Cardiac atrium fibroblast (primary cell): ENCODE measurements around the gene ANKUB1. TPM values are rescaled to one million over a fixed set of nuclear protein-coding genes. Genes with fewer than 3 reads are reported as not detected.

ENCODE experiments used
- total RNA-seq: library from RNA; depleted of rRNA; stranded (reverse); fragments of >200 nt; gene quantifications from 2 replicates; pipeline ENCODE4 v1.2.3, GENCODE V29; 2015

ANKUB1 gene, protein sequence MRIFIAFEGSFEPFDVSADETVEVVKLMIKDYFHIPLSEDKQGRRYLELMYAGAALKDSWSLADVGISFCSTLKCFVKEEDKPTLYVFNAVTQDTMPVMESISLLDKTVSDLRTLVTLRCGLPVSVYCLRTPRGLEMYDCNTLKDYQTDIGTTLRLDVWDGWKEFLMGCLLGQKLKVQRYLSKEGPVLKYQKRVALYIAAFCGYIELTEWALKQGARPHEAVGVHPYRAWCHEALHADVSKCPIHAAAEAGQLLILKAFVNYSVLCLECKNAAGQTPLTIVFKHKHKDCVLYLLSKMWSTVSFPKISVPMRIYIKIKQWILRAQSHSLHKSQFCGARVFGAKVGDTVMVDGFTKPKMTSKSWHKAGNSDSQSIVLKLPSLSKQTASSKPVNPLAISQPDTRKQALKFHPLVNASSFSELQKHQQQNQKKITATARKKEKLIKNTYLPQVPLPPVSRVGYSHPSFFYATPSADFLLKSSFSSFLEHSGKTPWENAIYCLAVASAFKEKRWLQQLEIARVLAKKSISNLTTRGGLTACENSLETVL
- not detected in 2 replicates for total RNA-seq

GRCh38 chr3:149792452-149793270, at the start of gene ANKUB1:
ANKUB1 (minus strand) TSS chr3:149792554; CDS start chr3:149792366, 188 bp downstream.

GRCh38 chr3:149812606-149813366, 20.4 kb upstream of the ANKUB1 start, which contains the start of gene RNF13:
RNF13 (plus strand) TSS chr3:149813215; CDS start chr3:149846027, 32,812 bp downstream.

DNA sequence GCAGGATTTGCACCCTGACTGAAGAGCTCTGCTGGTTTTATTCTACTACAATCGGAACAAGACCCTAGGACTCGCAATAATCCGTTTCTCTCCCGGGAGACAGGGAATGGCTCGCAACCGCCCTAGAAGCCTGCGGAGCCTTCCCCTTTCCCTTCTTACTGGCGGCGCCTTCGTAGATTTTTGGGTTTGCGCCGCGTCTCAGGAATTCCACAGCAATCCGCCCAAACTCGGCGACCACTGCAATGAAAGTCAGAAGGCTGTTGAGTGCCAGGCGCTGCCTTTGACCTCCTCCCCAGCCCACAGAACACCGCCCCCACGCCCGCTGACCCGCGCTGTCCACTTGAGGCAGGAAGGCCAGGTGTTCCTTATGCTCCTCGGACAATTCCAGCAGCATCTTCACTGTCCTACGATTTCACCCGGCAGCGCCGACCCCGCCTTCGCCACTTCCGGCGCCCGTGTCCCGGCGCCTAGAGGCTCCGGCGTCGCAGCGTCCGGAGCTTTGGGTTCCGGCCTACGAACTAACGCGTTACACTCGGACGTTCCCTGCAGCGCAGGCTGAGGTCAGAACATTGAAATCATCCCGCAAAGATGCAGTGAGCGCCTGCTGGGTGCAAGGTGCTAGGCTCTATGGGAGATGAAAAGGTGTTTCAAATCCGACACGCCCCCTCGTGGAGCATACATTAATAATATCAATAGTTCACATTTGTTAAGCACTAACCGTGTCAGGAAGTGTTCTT, 40.1 kb downstream of the ANKUB1 start, which contains the start of gene COMMD2:
TSS of gene COMMD2 (minus strand) at position 439 of the 737 bp plus-strand sequence. CDS start at position 394, 45 bp downstream.

Other genes with a start within 250 kb of the ANKUB1 start
- gene WWTR1, start 134.5 kb downstream of the ANKUB1 start, total RNA-seq = 44.2 and 74.7 TPM in 2 replicates
- 26.4 and 62.6 TPM in 2 replicates for gene COMMD2, start 40.1 kb downstream of the ANKUB1 start, total RNA-seq
- 39.2 and 66.4 TPM in 2 replicates for gene RNF13, start 20.7 kb upstream of the ANKUB1 start, total RNA-seq
- gene PFN2, start 178.3 kb upstream of the ANKUB1 start, total RNA-seq = 52.7 and 54.9 TPM in 2 replicates